Measurements from ENCODE around the gene ACAD9.
A peak's percentile ranks its signal among the peaks of the same experiment; 100 is the strongest.
"Not testable (repeated sequence)": the region's sequence is repeated elsewhere in the genome, so short reads cannot be mapped to it uniquely, and the experiment has no call there.

ACAD9 gene

GRCh38 chr3:128859630-128860029, 19.8 kb upstream of the ACAD9 start:
- DNase-seq (ENCODE audit: low read depth in 2 of 3, low spot score in 2 of 3): no peak

- DNase-seq (ENCODE audit: low read depth in 2 of 3, low spot score in 2 of 3): no peak
Measured at GRCh38 chr3:128861491-128861890, 17.9 kb upstream of the ACAD9 start.

- no peak for DNase-seq (ENCODE audit: low read depth in 2 of 3, low spot score in 2 of 3)
Measured at GRCh38 chr3:128863560-128863959, 15.9 kb upstream of the ACAD9 start.

GRCh38 chr3:128864351-128864811, 15.0 kb upstream of the ACAD9 start:
- DNase-seq (ENCODE audit: low read depth in 2 of 3, low spot score in 2 of 3): no peak

- not testable (repeated sequence) for DNase-seq (ENCODE audit: low read depth in 2 of 3, low spot score in 2 of 3)
Measured at GRCh38 chr3:128864849-128865804, 14.3 kb upstream of the ACAD9 start.

- no peak for DNase-seq (ENCODE audit: low read depth in 2 of 3, low spot score in 2 of 3)
Measured at GRCh38 chr3:128867200-128868125, 12.0 kb upstream of the ACAD9 start.

GRCh38 chr3:128870347-128870746, 9.1 kb upstream of the ACAD9 start:
- no peak for DNase-seq (ENCODE audit: low read depth in 2 of 3, low spot score in 2 of 3)

- DNase-seq (ENCODE audit: low read depth in 2 of 3, low spot score in 2 of 3): no peak
Measured at GRCh38 chr3:128872282-128872681, 7.1 kb upstream of the ACAD9 start.

GRCh38 chr3:128872744-128873143, 6.7 kb upstream of the ACAD9 start:
- no peak for DNase-seq (ENCODE audit: low read depth in 2 of 3, low spot score in 2 of 3)

GRCh38 chr3:128873244-128874022, 6.0 kb upstream of the ACAD9 start:
- DNase-seq (ENCODE audit: low read depth in 2 of 3, low spot score in 2 of 3): no peak

- DNase-seq (ENCODE audit: low read depth in 2 of 3, low spot score in 2 of 3): no peak
Measured at GRCh38 chr3:128874481-128875180, 4.8 kb upstream of the ACAD9 start.

GRCh38 chr3:128875556-128876120, 3.8 kb upstream of the ACAD9 start:
- peak; percentile 22 to 40 (median 26) for DNase-seq (ENCODE audit: low read depth in 2 of 3, low spot score in 2 of 3)

GRCh38 chr3:128878011-128878457, 1.4 kb upstream of the ACAD9 start:
- no peak for DNase-seq (ENCODE audit: low read depth in 2 of 3, low spot score in 2 of 3)

GRCh38 chr3:128878556-128879124, 780 bp upstream of the ACAD9 start:
- no peak for DNase-seq (ENCODE audit: low read depth in 2 of 3, low spot score in 2 of 3)

- DNase-seq (ENCODE audit: low read depth in 2 of 3, low spot score in 2 of 3): no peak
Measured at GRCh38 chr3:128879991-128880390, 571 bp downstream of the ACAD9 start.

GRCh38 chr3:128880455-128880854, 1.0 kb downstream of the ACAD9 start:
- not testable (repeated sequence) for DNase-seq (ENCODE audit: low read depth in 2 of 3, low spot score in 2 of 3)

GRCh38 chr3:128881576-128881975, 2.2 kb downstream of the ACAD9 start:
- DNase-seq (ENCODE audit: low read depth in 2 of 3, low spot score in 2 of 3): no peak

- no peak for DNase-seq (ENCODE audit: low read depth in 2 of 3, low spot score in 2 of 3)
Measured at GRCh38 chr3:128882719-128883118, 3.3 kb downstream of the ACAD9 start.

GRCh38 chr3:128884992-128885391, 5.6 kb downstream of the ACAD9 start:
- no peak for DNase-seq (ENCODE audit: low read depth in 2 of 3, low spot score in 2 of 3)
